SK-N-SH (cell line): ENCODE measurements around the gene PALM.

ENCODE experiments used
- CHD2 ChIP-seq: fragments of 150-350 bp; IDR thresholded peaks from 2 replicates; pipeline ENCODE4 v1.6.1; 2018; ENCODE audit warnings: low read length; ENCODE audit not compliant: partially characterized antibody
- JUND ChIP-seq: IDR thresholded peaks from 2 replicates; pipeline ENCODE4 v1.4.0; 2012
- MXI1 ChIP-seq: IDR thresholded peaks from 2 replicates; pipeline ENCODE4 v1.6.1; 2012; ENCODE audit warnings: mild to moderate bottlenecking, low read depth, low read length, improper control_type of control experiment
- RXRA ChIP-seq: IDR thresholded peaks from 2 replicates; pipeline ENCODE4 v1.4.0; 2012; ENCODE audit warnings: low read depth, mild to moderate bottlenecking, borderline replicate concordance
- SMC3 ChIP-seq: IDR thresholded peaks from 2 replicates; pipeline ENCODE4 v1.6.1; 2012; ENCODE audit warnings: low read depth, low read length, improper control_type of control experiment
- TF ChIP-seq, protein P1 (sequence below): fragments of 200-600 bp; sonication (generic); IDR thresholded peaks from 2 replicates; pipeline ENCODE4 v1.6.1; 2017; ENCODE audit warnings: antibody characterized with exemption, mild to moderate bottlenecking, moderate library complexity
- TF ChIP-seq, protein P2 (sequence below): fragments of 150-350 bp; IDR thresholded peaks from 2 replicates; pipeline ENCODE4 v1.6.1; 2017; ENCODE audit warnings: antibody characterized with exemption, low read length, low read depth, borderline replicate concordance
- TF ChIP-seq, protein P3 (sequence below): IDR thresholded peaks from 2 replicates; pipeline ENCODE4 v1.4.0; 2012; ENCODE audit warnings: low read depth

DNA sequence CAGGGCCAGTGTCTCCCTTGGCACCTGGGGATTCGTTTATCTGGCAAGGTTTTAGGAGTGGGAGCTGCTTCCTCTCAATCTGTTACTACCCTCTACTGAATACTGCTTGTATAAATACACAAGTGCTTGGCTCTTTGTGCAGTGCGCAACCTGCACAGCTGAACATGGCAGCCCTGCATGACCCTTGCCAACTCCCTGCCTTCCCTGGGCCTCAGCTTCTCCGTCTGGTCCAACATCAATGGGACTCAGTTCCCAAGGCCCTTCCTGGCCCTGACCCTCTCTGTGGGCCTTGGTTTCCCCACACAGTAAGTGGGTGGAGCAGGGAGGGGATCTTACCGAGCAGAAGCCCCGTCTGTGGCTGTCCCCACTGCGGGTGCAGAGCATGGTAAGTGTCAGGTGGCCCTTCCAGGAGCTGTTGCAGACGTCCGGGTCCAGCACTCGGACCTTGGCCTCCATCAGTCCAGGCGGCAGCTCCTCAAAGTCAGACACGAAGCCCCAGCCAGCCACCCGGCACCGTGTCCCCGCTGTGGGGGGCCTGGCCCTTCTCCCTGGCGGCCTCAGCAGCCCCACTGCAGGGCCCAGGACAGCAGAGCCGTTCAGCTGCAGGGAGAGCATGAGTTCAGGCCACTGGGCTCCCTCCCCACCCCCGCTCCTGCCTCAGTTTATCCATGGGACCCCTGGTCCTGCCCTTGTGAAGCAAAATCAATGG lies 22.0 kb upstream of the PALM start:
- TF ChIP-seq SMC3 (no peak), JUND (no peak), MXI1 (no peak), RXRA (no peak), CHD2 (no peak)
- TF ChIP-seq, protein P1, sequence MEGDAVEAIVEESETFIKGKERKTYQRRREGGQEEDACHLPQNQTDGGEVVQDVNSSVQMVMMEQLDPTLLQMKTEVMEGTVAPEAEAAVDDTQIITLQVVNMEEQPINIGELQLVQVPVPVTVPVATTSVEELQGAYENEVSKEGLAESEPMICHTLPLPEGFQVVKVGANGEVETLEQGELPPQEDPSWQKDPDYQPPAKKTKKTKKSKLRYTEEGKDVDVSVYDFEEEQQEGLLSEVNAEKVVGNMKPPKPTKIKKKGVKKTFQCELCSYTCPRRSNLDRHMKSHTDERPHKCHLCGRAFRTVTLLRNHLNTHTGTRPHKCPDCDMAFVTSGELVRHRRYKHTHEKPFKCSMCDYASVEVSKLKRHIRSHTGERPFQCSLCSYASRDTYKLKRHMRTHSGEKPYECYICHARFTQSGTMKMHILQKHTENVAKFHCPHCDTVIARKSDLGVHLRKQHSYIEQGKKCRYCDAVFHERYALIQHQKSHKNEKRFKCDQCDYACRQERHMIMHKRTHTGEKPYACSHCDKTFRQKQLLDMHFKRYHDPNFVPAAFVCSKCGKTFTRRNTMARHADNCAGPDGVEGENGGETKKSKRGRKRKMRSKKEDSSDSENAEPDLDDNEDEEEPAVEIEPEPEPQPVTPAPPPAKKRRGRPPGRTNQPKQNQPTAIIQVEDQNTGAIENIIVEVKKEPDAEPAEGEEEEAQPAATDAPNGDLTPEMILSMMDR = no peak
- TF ChIP-seq, protein P2, sequence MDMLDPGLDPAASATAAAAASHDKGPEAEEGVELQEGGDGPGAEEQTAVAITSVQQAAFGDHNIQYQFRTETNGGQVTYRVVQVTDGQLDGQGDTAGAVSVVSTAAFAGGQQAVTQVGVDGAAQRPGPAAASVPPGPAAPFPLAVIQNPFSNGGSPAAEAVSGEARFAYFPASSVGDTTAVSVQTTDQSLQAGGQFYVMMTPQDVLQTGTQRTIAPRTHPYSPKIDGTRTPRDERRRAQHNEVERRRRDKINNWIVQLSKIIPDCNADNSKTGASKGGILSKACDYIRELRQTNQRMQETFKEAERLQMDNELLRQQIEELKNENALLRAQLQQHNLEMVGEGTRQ = no peak
- TF ChIP-seq, protein P3, sequence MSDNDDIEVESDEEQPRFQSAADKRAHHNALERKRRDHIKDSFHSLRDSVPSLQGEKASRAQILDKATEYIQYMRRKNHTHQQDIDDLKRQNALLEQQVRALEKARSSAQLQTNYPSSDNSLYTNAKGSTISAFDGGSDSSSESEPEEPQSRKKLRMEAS = no peak
